Upper lobe of right lung (tissue), 1 donor: ENCODE results near the gene ADAMTS15. TPM values are rescaled to one million over a fixed set of nuclear protein-coding genes. Genes with fewer than 3 reads are reported as not detected.

Experiments used
- ATAC-seq: fragments of 200-7000 bp; cut with Tn5 transposase; one replicate; pipeline ENCODE4 v1.9.1; 2020; ENCODE audit warnings: mild to moderate bottlenecking, moderate library complexity
- DNase-seq: peaks from one replicate; pipeline ENCODE4 v3.0.0-alpha.2; 2020
- H3K27ac ChIP-seq: fragments of 200-600 bp; one replicate; pipeline ENCODE4 v1.8.0; 2022
- H3K27me3 ChIP-seq: fragments of 200-600 bp; one replicate; pipeline ENCODE4 v1.8.0; 2022; ENCODE audit warnings: mild to moderate bottlenecking
- H3K36me3 ChIP-seq: fragments of 200-600 bp; one replicate; pipeline ENCODE4 v1.8.0; 2022
- H3K4me1 ChIP-seq: fragments of 200-600 bp; one replicate; pipeline ENCODE4 v1.8.0; 2022
- H3K4me3 ChIP-seq: fragments of 200-600 bp; one replicate; pipeline ENCODE4 v1.8.0; 2022; ENCODE audit warnings: mild to moderate bottlenecking
- H3K9me3 ChIP-seq: fragments of 200-600 bp; one replicate; pipeline ENCODE4 v1.8.0; 2022
- intact Hi-C: fragments of 100-400 bp; cut with DNase I; formaldehyde crosslinking; loops from one replicate; pipeline ENCODE4 v1.11.0; 2022
- total RNA-seq: library from RNA; stranded (reverse); fragmentation: NEBNext Ultra II Directional; extraction: Animal tissue kit (Norgen Biotek cat#: 25700); gene quantifications from one replicate; pipeline ENCODE4 v1.2.1, GENCODE V29; 2021
- TF ChIP-seq, protein P1 (sequence below): fragments of 200-600 bp; IDR thresholded peaks from one replicate; pipeline ENCODE4 v1.8.0; 2022; ENCODE audit warnings: antibody characterized with exemption
- donor health status: DM: no; HTN: yes; CAD: no; lungs with severe emphysema.

Gene ADAMTS15
- total RNA-seq, 1 donor from 2014 or later, result 8.2 TPM

DNA sequence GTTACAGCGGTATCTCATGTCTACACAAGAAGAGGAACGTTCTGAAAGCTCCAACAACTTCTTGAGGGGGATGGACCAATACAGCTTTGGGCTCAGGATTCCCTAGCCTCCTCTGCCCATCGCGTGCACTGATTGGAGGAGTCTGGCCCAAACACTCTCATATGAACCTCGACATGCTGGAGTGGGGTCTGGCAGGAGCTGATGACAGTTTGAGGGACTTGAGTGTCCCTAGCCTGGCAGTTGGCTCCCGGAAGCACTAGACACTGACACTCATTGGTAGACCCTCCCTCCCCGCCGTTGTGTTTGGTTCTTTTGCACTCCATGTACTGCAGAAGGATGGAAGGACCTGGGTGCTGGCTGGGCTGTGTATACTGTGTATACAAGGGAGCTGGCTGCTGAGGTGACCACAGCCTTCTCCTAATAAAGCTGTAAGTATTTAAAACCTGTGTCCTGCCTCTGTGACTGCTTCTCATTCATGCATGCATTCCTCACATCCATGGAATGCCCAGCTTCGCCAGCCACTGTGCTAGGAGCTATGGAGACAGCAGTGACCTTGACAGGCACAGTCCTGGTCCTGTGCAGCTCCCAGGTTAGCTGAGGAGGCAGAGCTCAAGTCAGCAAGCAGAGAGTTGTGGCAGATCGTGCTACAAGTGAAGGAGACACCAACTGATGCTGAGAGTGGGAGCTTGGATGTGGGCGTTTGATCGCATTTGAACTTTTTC lies 27.9 kb downstream of the ADAMTS15 start:
- no peak for DNase-seq
- Histone ChIP-seq H3K4me3 (no peak overlapping the region), H3K36me3 (peaks cover 7% of the 10 kb centered on the region), H3K27ac (peak overlapping the region; percentile 71), H3K9me3 (no peaks in the 10 kb centered on the region), H3K27me3 (no peaks in the 10 kb centered on the region), H3K4me1 (peaks cover 35% of the 10 kb centered on the region)
- ATAC-seq, result peak; percentile 13
- intact Hi-C loops, result no loop called here
- TF ChIP-seq, protein P1, sequence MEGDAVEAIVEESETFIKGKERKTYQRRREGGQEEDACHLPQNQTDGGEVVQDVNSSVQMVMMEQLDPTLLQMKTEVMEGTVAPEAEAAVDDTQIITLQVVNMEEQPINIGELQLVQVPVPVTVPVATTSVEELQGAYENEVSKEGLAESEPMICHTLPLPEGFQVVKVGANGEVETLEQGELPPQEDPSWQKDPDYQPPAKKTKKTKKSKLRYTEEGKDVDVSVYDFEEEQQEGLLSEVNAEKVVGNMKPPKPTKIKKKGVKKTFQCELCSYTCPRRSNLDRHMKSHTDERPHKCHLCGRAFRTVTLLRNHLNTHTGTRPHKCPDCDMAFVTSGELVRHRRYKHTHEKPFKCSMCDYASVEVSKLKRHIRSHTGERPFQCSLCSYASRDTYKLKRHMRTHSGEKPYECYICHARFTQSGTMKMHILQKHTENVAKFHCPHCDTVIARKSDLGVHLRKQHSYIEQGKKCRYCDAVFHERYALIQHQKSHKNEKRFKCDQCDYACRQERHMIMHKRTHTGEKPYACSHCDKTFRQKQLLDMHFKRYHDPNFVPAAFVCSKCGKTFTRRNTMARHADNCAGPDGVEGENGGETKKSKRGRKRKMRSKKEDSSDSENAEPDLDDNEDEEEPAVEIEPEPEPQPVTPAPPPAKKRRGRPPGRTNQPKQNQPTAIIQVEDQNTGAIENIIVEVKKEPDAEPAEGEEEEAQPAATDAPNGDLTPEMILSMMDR, result no peak

DNA sequence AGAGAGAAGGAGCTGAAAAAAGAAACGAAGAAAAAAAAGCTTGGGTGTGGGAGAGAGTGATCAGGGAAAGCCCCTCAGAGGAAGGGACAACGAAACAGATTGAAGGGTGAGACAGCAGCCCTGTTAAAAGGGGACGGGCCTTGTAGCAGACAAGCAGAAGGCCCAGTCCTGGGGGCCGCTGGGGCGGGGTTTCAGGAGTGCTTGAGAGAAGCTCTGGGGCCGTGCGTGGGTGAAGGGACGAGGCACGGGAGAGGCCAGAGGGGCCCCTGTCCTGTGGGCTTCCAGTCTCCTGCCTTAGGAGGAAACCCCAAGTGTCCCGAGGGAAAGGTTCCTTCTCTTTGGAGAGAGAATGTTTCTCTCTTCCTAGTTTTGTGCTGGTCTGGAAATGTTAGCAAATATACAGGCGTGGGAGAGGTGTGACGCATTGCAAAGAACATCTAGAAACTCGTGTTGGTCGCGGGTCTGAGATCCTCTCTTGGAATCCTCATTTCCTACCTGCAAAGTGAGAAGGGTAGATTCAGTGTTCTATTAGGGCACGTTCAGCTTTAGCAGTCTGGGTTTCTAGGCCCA lies 28.6 kb downstream of the ADAMTS15 start:
- Histone ChIP-seq H3K27ac (peak overlapping the region; percentile 71), H3K36me3 (peaks cover under 1% of the 10 kb centered on the region), H3K4me1 (peaks cover 35% of the 10 kb centered on the region), H3K4me3 (no peak overlapping the region), H3K27me3 (no peaks in the 10 kb centered on the region), H3K9me3 (no peaks in the 10 kb centered on the region)
- intact Hi-C loops, result no loop called here
- TF ChIP-seq, protein P1, result no peak
- no peak for DNase-seq
- ATAC-seq, result no peak

DNA sequence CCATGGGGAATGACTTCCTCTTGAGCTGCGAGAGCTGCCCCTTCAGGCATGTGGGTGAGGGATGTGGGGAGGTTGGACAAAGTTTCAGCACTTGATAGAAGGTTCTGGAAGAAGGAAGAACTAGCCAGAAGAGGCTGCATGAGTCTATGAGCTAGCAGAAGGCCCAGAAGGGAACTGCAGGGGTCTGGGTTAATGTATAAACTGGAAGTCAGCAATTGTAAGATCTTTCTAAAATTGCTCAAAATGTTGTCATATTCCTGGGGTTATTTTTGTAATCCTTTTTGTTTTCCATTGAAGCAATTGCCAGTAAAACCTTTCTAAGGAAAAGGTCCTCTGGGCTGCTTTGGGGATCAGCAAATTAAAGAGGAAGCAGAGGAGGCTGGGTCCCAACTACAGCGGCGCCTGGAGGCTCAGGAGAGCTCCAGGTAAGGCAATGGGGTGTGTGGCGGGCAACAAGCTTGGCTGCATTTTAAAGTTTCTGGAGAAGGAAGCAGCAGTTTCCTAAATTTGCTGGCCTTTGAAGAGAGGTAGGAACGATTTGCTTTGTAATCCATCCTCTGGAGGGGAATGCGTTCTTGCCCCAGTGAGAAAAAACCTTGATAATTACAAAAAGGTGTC lies 29.2 kb downstream of the ADAMTS15 start:
- Histone ChIP-seq H3K27ac (peak overlapping the region; percentile 71), H3K27me3 (no peaks in the 10 kb centered on the region), H3K9me3 (no peaks in the 10 kb centered on the region), H3K4me3 (no peak overlapping the region), H3K4me1 (peaks cover 35% of the 10 kb centered on the region), H3K36me3 (no peaks in the 10 kb centered on the region)
- intact Hi-C loops, result no loop called here
- DNase-seq (no peak), ATAC-seq (no peak)
- TF ChIP-seq, protein P1, result no peak

DNA sequence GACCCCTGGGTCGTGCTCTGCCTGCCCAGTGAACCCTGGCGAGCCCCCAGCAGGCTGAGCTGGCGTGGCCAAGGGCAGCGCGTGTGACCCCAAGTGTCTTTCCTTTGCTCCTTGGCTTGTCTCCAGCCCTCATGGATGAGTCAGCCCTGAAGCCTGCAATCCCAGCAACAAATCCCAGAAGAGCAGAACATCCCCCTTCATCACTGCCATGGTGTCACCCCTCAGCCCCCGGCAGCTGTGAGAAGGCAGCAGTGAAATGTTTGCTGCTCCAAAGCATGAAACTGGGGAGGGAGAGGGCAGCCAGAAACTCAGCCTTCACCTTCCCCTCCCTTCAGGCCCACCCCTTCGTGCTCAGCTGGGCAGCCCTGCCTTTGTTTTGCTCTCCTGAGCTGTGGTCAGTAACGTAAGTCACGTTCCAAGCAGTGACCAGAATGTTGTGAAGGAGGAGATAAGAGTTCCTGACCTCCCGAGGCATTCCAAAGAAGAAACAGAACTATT lies 29.8 kb downstream of the ADAMTS15 start:
- H3K27ac ChIP-seq, result peak overlapping the region; percentile 71
- ATAC-seq, result peak; percentile 70
- H3K4me3 ChIP-seq, result no peak overlapping the region
- no peaks in the 10 kb centered on the region for H3K9me3 ChIP-seq
- TF ChIP-seq, protein P1, result no peak
- H3K27me3 ChIP-seq, result no peaks in the 10 kb centered on the region
- no peak for DNase-seq
- intact Hi-C loops, result no loop called here
- peaks cover 35% of the 10 kb centered on the region for H3K4me1 ChIP-seq
- H3K36me3 ChIP-seq, result no peaks in the 10 kb centered on the region

DNA sequence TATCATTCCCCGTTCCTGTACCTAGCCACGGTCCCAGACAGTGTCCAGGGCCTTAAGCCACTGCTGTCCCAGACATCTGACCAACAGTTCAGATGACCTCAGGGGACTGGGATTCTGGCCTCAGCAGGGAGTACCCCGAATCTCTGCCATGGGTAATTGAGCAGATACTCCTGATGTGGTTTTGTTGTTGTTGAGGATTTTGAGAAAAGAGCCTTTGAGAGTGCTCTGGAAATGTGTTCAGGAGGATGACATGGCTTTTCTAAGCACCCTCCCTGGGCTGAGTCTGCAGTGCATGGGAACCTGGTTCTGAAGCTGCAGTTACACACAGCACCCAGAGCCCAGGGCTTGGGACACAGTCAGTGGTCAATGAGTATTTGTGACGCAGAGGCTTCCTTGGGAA lies 30.4 kb downstream of the ADAMTS15 start:
- Histone ChIP-seq H3K4me3 (no peak overlapping the region), H3K4me1 (peaks cover 39% of the 10 kb centered on the region), H3K36me3 (no peaks in the 10 kb centered on the region), H3K27ac (peak overlapping the region; percentile 71), H3K9me3 (no peaks in the 10 kb centered on the region), H3K27me3 (no peaks in the 10 kb centered on the region)
- DNase-seq (no peak), ATAC-seq (no peak)
- TF ChIP-seq, protein P1, result no peak
- intact Hi-C loops, result no loop called here
